Spinal cord (tissue), 10 donors: ENCODE data around the gene DIS3L2. TPM values are rescaled to one million over a fixed set of nuclear protein-coding genes. Genes with fewer than 3 reads are reported as not detected.

ENCODE experiments used
- DNase-seq, 6 donors: peaks; one replicate each; pipeline versions ENCODE4 v3.0.0 to v3.0.0-alpha.2; 2013 to 2015; ENCODE audit warnings: low spot score in 6 of 6, low read depth in 4 of 6
- H3K27ac ChIP-seq: one replicate; pipeline ENCODE4 v1.5.1; 2013; ENCODE audit warnings: low read depth, low read length, control low read depth
- H3K27me3 ChIP-seq: one replicate; pipeline ENCODE4 v1.6.1; 2013; ENCODE audit warnings: low read length; ENCODE audit not compliant: control insufficient read depth, insufficient read depth
- H3K36me3 ChIP-seq: one replicate; pipeline ENCODE4 v1.6.1; 2013; ENCODE audit warnings: low read length; ENCODE audit not compliant: control insufficient read depth, insufficient read depth
- H3K4me1 ChIP-seq: one replicate; pipeline ENCODE4 v1.6.1; 2013; ENCODE audit warnings: low read length; ENCODE audit not compliant: control insufficient read depth, insufficient read depth
- H3K4me3 ChIP-seq: one replicate; pipeline ENCODE4 v1.5.1; 2013; ENCODE audit warnings: low read depth, low read length, control low read depth
- H3K9me3 ChIP-seq: one replicate; pipeline ENCODE4 v1.6.1; 2013; ENCODE audit warnings: low read length; ENCODE audit not compliant: control insufficient read depth, insufficient read depth
- WGBS: methylation state at CpG from one replicate; pipeline ENCODE4 v1.1.5; 2013; ENCODE audit warnings: missing lambda C conversion rate; ENCODE audit not compliant: insufficient coverage; 5-methylcytosine and 5-hydroxymethylcytosine counted together
- polyA plus RNA-seq, 2 donors: library from polyadenylated mRNA; unstranded; fragments of 120-200 nt; gene quantifications; one replicate each; pipeline ENCODE4 v1.2.1, GENCODE V29; 2013; ENCODE audit not compliant: insufficient read length in 2 of 2
- total RNA-seq, 2 donors: library from RNA; depleted of rRNA in 1 of 2; stranded (reverse); fragments of 120-200 nt in 1 of 2; fragments of >200 nt in 1 of 2; gene quantifications; one replicate each; pipeline versions ENCODE4 v1.2.3 to v1.2.4, GENCODE V29; 2013 to 2014
- donor health status: healthy.

Gene DIS3L2
- total and polyA plus RNA-seq, 4 donors: 29.8 to 37.2 (median 33.2) TPM

DNA sequence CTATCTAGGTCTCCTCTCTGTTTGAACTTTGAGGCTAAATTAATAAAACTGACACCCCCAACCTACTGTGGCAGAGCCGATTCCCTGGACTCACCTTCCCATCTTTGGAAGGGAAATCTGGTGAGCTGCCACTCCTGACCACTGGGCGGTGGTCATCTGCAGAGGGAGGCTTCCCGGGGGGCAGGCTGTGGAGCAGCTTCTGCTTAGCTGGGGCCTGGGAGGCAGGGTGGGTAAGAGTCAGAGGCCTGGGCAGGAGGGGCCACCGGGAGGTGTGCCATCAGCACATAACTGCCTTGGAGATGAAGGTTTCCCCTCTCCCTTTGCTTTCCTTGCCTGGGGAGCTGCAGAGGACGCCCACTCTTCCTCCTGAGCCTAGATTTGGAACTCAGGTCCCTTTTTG lies 33.0 kb upstream of the DIS3L2 start:
- no peak for DNase-seq
- Histone ChIP-seq H3K4me1 (peaks cover 53% of the 10 kb centered on the region), H3K9me3 (no peaks in the 10 kb centered on the region), H3K27me3 (peaks cover 38% of the 10 kb centered on the region), H3K27ac (no peak overlapping the region), H3K36me3 (peaks cover 5% of the 10 kb centered on the region), H3K4me3 (no peak overlapping the region)
- WGBS: 63% methylated on average over 5 of the region's 5 CpGs

DNA sequence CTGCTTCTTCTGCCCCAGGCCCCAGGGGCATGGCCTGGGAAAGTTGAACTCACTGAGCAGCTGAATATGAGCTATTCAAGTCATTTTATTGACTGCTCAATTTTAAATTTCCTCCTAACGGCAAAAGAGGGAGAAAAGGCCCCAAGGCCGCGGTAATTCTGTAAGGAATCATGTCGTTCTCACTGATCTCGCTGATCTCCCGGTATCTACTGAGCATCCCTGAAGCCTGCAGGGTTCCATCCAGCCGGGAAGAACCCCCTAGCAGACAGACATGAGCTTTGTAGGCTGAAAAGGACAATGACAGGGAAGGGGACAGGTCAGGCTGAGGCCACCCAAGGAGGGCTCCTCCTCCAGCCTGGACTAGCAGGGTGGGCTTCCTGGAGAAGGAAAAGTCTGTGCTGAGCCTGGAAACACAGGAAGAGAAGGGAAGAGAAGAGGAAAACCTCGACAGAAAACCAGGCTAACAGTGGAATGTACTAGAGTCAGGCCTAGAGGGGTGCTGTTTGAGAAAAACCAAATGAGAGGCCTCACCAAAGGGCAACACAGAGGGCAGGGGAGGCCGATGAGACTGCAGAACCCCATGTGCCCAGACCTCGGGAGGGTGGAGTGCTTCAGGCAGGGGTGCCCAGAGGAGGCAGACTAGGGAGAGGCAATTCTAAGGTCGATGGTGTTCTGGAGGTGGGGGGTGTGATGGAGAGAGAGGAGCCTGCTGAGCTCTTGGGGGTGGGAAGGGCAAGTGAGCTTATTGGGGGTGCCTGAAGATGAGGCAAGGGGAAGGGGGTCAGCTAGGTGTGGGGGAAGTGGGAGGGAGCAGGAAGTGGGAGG lies 32.4 kb upstream of the DIS3L2 start:
- WGBS: 65% methylated on average over 11 of the region's 11 CpGs
- Histone ChIP-seq H3K27me3 (peaks cover 35% of the 10 kb centered on the region), H3K36me3 (peaks cover 2% of the 10 kb centered on the region), H3K27ac (no peak overlapping the region), H3K4me1 (peaks cover 53% of the 10 kb centered on the region), H3K9me3 (no peaks in the 10 kb centered on the region), H3K4me3 (no peak overlapping the region)
- DNase-seq: no peak

DNA sequence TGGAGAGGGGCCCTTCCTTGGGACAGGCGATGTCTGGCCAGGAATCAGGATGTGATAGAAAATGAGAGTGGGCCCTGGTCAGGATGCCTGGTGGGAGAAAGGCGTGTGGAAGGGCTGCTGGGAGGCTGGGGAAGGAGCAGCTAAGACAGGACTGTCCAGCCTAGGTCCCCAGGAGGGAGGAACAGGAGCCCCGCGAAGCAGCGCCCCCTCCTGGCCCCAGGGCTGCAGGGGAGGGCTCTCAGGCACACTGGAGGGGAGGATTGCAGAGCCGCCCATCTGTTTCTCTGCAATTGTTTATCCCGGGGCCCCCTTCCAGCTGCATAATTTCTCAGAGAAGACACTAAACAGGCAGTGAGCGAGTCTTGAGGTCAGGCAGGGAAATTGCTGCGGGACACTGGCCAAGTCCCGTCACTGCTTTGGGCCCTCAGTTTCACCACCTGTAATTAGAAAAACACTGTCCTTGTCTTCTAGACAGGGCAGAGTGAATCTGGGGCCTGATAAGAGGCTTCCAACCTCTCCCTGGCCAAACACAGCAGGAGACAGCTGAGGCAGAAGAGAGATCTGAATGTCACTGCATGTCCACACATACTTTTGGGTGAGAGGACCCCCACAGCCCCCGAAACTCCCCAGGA lies 31.4 kb upstream of the DIS3L2 start:
- peaks cover 45% of the 10 kb centered on the region for H3K4me1 ChIP-seq
- H3K9me3 ChIP-seq: no peaks in the 10 kb centered on the region
- no peak overlapping the region for H3K4me3 ChIP-seq
- DNase-seq: peak in 1 of 6 donors; percentile 26
- H3K27ac ChIP-seq: no peak overlapping the region
- H3K27me3 ChIP-seq: peaks cover 26% of the 10 kb centered on the region
- no peaks in the 10 kb centered on the region for H3K36me3 ChIP-seq
- WGBS: 37% methylated on average over 11 of the region's 11 CpGs

DNA sequence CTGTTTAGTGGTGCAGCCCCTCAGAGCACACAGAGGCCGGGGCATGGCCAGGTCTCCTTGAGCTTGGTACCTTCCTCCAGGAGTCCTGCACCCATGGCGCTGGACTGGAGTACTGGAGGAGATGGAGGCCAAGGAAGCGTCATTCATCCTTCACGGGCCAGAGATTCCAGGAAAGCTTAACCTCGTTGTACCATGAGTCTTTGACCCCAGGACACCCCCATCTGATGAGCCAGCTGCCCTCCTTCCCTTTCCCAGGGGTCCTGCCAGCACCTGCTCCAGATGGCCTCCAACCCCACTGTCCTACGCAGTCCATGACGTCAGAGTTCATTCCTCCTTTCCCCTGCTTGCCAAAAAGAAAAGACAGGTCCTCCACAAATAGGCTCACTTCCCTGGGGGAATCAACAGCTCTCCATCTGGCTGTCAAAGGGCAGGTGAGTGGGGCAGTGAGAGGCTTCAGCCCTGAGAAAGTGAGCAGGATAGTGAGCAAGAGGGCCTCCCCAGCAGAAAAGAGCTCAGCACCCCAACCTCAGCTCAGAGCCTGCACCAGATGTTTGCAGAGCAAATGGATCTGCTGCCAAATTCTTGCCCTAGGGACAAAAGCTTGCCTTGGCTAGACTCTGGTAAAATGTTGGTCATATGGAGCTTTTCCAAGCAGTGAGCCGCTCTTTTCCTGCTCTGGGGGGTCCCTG lies 30.8 kb upstream of the DIS3L2 start:
- Histone ChIP-seq H3K27ac (no peak overlapping the region), H3K9me3 (no peaks in the 10 kb centered on the region), H3K4me1 (peaks cover 39% of the 10 kb centered on the region), H3K36me3 (no peaks in the 10 kb centered on the region), H3K27me3 (peaks cover 25% of the 10 kb centered on the region), H3K4me3 (no peak overlapping the region)
- DNase-seq: no peak
- WGBS: 76% methylated on average over 7 of the region's 8 CpGs

DNA sequence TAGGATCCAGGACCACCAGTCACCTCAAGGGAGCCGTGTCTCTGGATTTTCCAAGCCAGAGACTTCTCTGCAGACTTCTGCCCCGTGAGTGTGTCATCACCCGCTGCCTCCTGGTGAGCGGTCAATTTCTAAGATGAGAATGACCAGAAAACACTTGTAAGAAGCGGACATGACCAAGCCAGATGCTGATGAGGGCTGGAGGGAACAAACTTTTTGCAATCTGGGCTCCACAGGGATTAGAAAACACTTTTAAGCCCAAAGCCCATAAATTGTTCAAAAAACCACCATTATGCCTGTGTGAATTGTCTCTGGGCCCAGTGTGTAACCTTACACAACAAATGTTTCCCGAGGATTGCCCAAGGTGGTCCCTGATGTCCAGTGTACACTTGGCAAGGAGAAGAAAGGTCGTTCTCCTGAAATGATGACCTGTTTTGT lies 30.0 kb upstream of the DIS3L2 start:
- Histone ChIP-seq H3K4me3 (no peak overlapping the region), H3K36me3 (no peaks in the 10 kb centered on the region), H3K4me1 (peaks cover 34% of the 10 kb centered on the region), H3K27me3 (peaks cover 20% of the 10 kb centered on the region), H3K9me3 (no peaks in the 10 kb centered on the region), H3K27ac (no peak overlapping the region)
- WGBS: 91% methylated on average over 6 of the region's 7 CpGs
- no peak for DNase-seq

DNA sequence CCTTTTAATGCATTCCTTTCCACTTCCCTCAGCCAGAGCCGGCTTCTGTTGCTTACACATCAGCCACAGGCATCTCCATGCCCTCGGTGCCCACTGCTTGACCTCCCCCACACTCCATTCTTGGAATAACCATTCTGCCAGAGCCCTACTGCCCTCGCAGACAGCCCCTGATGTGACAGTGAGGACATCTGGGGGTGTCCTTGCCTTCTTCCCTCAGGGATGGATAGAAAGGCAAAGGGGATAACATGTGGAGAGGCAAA lies 28.9 kb upstream of the DIS3L2 start:
- Histone ChIP-seq H3K36me3 (no peaks in the 10 kb centered on the region), H3K9me3 (no peaks in the 10 kb centered on the region), H3K27ac (no peak overlapping the region), H3K4me1 (peaks cover 23% of the 10 kb centered on the region), H3K4me3 (no peak overlapping the region), H3K27me3 (peaks cover 9% of the 10 kb centered on the region)
- 79% methylated on average over 2 of the region's 3 CpGs for WGBS
- no peak for DNase-seq

DNA sequence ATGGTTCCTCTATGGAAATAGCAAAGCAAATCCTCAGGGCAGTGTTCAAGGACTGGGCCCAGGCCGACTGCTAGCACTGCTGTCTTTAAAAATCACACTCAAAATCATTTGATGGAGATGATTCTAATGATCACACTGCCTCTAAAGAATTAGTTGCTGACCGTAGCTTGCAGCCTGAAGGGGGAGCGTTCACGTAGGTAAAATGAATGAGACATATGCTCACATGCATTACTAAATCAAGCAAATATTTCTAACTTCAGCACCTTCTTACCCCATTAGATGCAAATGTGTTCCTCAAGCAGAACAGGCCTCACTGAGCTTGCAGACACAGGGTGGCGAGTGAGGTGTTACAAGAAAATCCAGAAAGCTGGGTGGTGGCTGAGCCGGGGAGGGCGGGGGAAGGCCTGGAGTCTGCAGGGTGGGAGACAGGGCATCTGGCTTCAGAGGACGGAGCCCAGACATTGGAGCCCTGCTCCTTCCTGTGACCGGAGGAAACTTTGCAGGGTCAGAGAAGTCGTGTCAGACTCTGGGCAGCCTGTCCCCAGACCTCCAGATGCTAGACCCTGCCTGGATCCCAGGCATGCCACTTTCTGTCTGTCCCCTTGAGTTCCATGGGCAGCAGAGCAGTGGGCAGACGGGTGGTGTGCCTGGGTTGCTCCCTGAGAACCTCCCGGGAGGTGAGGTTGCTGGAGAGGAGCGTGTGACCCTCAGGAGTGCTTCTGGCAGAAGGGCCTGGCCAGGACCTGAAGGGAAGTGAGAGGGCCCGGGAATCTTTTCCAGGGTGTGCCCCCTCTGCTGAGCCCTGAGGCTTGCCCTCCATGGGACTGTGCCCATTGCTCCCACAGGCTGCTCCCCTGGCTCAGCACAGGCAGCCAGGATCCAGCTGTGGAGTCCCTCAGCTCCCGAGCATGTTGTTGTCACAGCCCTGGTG lies 28.3 kb upstream of the DIS3L2 start:
- peak in 1 of 6 donors; percentile 52 for DNase-seq
- WGBS: 83% methylated on average over 11 of the region's 15 CpGs
- Histone ChIP-seq H3K4me3 (no peak overlapping the region), H3K27me3 (peaks cover 3% of the 10 kb centered on the region), H3K9me3 (no peaks in the 10 kb centered on the region), H3K4me1 (peaks cover 22% of the 10 kb centered on the region), H3K27ac (no peak overlapping the region), H3K36me3 (no peaks in the 10 kb centered on the region)

DNA sequence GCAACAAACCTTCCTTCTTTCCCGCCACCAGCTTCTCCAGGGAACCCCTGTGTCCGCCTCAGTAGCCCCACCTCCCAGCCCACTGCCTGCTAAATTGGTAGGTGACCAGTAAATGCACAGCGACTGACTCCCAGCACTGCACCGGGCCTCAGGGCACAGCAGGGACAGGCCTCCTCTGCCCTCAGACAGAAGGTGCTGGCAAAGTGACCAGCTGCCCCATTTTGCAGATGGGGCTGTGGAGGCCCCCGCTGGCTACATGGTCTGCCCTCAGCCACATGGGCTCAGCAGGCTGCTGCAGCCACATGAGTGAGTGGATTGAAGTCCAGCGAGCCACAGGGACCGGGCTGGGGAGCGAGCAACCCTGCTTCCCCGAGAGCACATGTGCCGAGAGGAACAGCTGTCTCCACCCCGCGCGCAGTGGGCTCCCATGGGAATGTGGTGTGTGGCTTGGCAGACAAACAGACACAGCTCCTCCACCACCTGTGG lies 27.6 kb upstream of the DIS3L2 start:
- DNase-seq: no peak
- peaks cover 19% of the 10 kb centered on the region for H3K4me1 ChIP-seq

More for the DNA sequence above, 27.6 kb upstream of the DIS3L2 start:
- H3K27me3 ChIP-seq: peaks cover 2% of the 10 kb centered on the region
- H3K36me3 ChIP-seq: no peaks in the 10 kb centered on the region
- H3K9me3 ChIP-seq: no peaks in the 10 kb centered on the region
- H3K4me3 ChIP-seq: no peak overlapping the region
- H3K27ac ChIP-seq: no peak overlapping the region
- WGBS: 73% methylated on average over 8 of the region's 13 CpGs
